K562 (cell line): ENCODE measurements around the gene LONP1. TPM values are rescaled to one million over a fixed set of nuclear protein-coding genes. Genes with fewer than 3 reads are reported as not detected.

ENCODE experiments used
- ATAC-seq: fragments of 200-7000 bp; cut with Tn5 transposase; 3 replicates; pipeline ENCODE4 v1.9.1; 2020; ENCODE audit warnings: moderate library complexity
- BruUV-seq: library from RNA; stranded (reverse); fragments of 400-500 nt; replicated peaks from 2 replicates; lab custom pipeline; 2021; lab: Mats Ljungman, UMichigan
- CTCF ChIA-PET: fragments of 300-600 bp; formaldehyde crosslinking; extraction: SDS; loops from one replicate; lab custom pipeline; 2021; ENCODE audit warnings: low intra/inter-chr PET ratio; lab: Yijun Ruan, JAX
- POLR2A ChIA-PET: fragments of 300-600, 350-650 bp; sonication (Branson Sonifier 250); formaldehyde crosslinking; extraction: SDS; loops from one replicate; lab custom pipeline; 2021; ENCODE audit warnings: antibody characterized with exemption, inconsistent platforms; lab: Yijun Ruan, JAX
- DNase-seq, 4 experiments: peaks; one replicate each; pipeline versions ENCODE4 v3.0.0 to v3.0.0-alpha.2; 2011 to 2018; ENCODE audit warnings: low spot score in 3 of 4, mixed read lengths in 3 of 4; ENCODE audit errors: extremely low read depth in 1 of 4
- FAIRE-seq: peaks from 2 replicates; lab custom pipeline; 2011; peaks lifted over from hg19 to GRCh38; lab: Jason Lieb, UNC
- H2AFZ ChIP-seq: 2 replicates; pipeline ENCODE4 v1.6.0; 2011; ENCODE audit warnings: low read depth, low read length, control low read depth, inconsistent platforms
- H3K27ac ChIP-seq: fragments of 200-600 bp; 3 replicates; pipeline ENCODE4 v1.8.0; 2011; ENCODE audit warnings: low read depth, mild to moderate bottlenecking, control low read depth, inconsistent platforms, low read length, moderate library complexity, mixed read lengths; ENCODE audit errors: extremely low read depth
- H3K27me3 ChIP-seq, 2 experiments: fragments of 300-600 bp in 1 of 2; 2 replicates in 1 of 2; 3 replicates in 1 of 2; pipeline versions ENCODE4 v1.6.0 to v1.8.0; 2011; ENCODE audit warnings: inconsistent platforms in 2 of 2, low read length in 2 of 2, mild to moderate bottlenecking in 1 of 2, mixed read lengths in 1 of 2, moderate library complexity in 1 of 2; ENCODE audit not compliant: control insufficient read depth in 2 of 2, insufficient read depth in 2 of 2
- H3K36me3 ChIP-seq: fragments of 300-600 bp; 3 replicates; pipeline ENCODE4 v1.8.0; 2011; ENCODE audit warnings: mild to moderate bottlenecking, low read length, inconsistent platforms; ENCODE audit not compliant: control insufficient read depth, insufficient read depth
- H3K4me1 ChIP-seq, 2 experiments: fragments of 200-600 bp in 1 of 2; replicated peaks in 1 of 2; 2 replicates in 1 of 2; 3 replicates in 1 of 2; pipeline versions ENCODE4 v1.5.1 to v1.8.0; 2011; ENCODE audit warnings: inconsistent platforms in 2 of 2, low read length in 2 of 2, mild to moderate bottlenecking in 1 of 2, mixed read lengths in 1 of 2, moderate library complexity in 1 of 2; ENCODE audit not compliant: control insufficient read depth in 2 of 2, insufficient read depth in 2 of 2
- H3K4me2 ChIP-seq: 2 replicates; pipeline ENCODE4 v1.6.1; 2011; ENCODE audit warnings: low read length, control low read depth, inconsistent platforms, mixed read lengths; ENCODE audit not compliant: insufficient read depth
- H3K4me3 ChIP-seq: fragments of 200-600 bp; sonication (generic), shearing (Covaris generic); 2 replicates; pipeline ENCODE4 v1.5.1; 2016; ENCODE audit warnings: control low read depth, inconsistent platforms
- H3K79me2 ChIP-seq: fragments of 200-600 bp; 3 replicates; pipeline ENCODE4 v1.8.0; 2011; ENCODE audit warnings: low read length, inconsistent platforms; ENCODE audit not compliant: control insufficient read depth, insufficient read depth
- H3K9ac ChIP-seq, 2 experiments: 2 replicates each; pipeline versions ENCODE4 v1.6.0 to v1.6.1; 2011; ENCODE audit warnings: low read depth in 2 of 2, low read length in 2 of 2, control low read depth in 1 of 2, inconsistent platforms in 1 of 2, mild to moderate bottlenecking in 1 of 2, mixed read lengths in 1 of 2; ENCODE audit not compliant: insufficient read depth in 1 of 2
- H3K9me1 ChIP-seq: one replicate; pipeline ENCODE4 v1.6.0; 2011; ENCODE audit warnings: inconsistent platforms, mild to moderate bottlenecking, low read length, moderate library complexity; ENCODE audit not compliant: control insufficient read depth, insufficient read depth
- H3K9me3 ChIP-seq: replicated peaks from 2 replicates; pipeline ENCODE4 v1.5.1; 2011; ENCODE audit warnings: low read depth, low read length, inconsistent platforms; ENCODE audit not compliant: control insufficient read depth, insufficient read depth
- H4K20me1 ChIP-seq: replicated peaks from 2 replicates; pipeline ENCODE4 v1.6.1; 2011; ENCODE audit warnings: low read length, inconsistent platforms, mixed read lengths; ENCODE audit not compliant: control insufficient read depth, insufficient read depth
- ATF7 ChIP-seq: fragments of 450-650 bp; IDR thresholded peaks from 2 replicates; pipeline ENCODE4 v1.7.1; 2014; ENCODE audit warnings: mild to moderate bottlenecking, moderate library complexity
- CBX1 ChIP-seq: sonication (generic); IDR thresholded peaks from 2 replicates; pipeline ENCODE4 v1.6.1; 2016; ENCODE audit warnings: antibody characterized with exemption, low read depth, mild to moderate bottlenecking
- E2F5 ChIP-seq: sonication (generic); formaldehyde crosslinking; IDR thresholded peaks from 2 replicates; pipeline ENCODE4 v1.8.0; 2022; ENCODE audit warnings: mild to moderate bottlenecking, missing genetic modification reagents
- FOXO4 ChIP-seq: fragments of 450-650 bp; formaldehyde crosslinking; IDR thresholded peaks from 2 replicates; pipeline ENCODE4 v1.4.0; 2020; ENCODE audit warnings: mild to moderate bottlenecking, moderate library complexity
- HNRNPL ChIP-seq: fragments of 200-400 bp; formaldehyde crosslinking; IDR thresholded peaks from 2 replicates; pipeline ENCODE4 v1.6.1; 2017; ENCODE audit warnings: low read depth, mild to moderate bottlenecking, low read length
- HSF4 ChIP-seq: fragments of 250-450 bp; sonication (Bioruptor Pico); IDR thresholded peaks from 2 replicates; pipeline ENCODE4 v2.1.2; 2022; ENCODE audit warnings: mild to moderate bottlenecking, moderate library complexity, borderline replicate concordance
- MYNN ChIP-seq, 2 experiments: sonication (generic); formaldehyde crosslinking in 1 of 2; IDR thresholded peaks; 2 replicates each; pipeline versions ENCODE4 v1.5.0 to v1.6.1; 2016 to 2020; ENCODE audit warnings: antibody characterized with exemption in 1 of 2, missing genetic modification reagents in 1 of 2
- NR2C1 ChIP-seq, 2 experiments: fragments of 450-650 bp; IDR thresholded peaks; 2 replicates each; pipeline ENCODE4 v1.6.1; 2017; ENCODE audit warnings: mild to moderate bottlenecking in 2 of 2, antibody characterized with exemption in 1 of 2, inconsistent platforms in 1 of 2, missing compliant biosample characterization in 1 of 2, missing genetic modification characterization in 1 of 2
- NR2C2 ChIP-seq, 2 experiments: fragments of 200-800 bp in 1 of 2; sonication (Bioruptor generic) in 1 of 2; sonication (generic) in 1 of 2; formaldehyde crosslinking in 1 of 2; IDR thresholded peaks; 2 replicates each; pipeline versions ENCODE4 v1.6.1 to v1.8.0; 2016 to 2022; ENCODE audit warnings: mild to moderate bottlenecking in 1 of 2, missing compliant biosample characterization in 1 of 2, missing genetic modification characterization in 1 of 2, missing genetic modification reagents in 1 of 2
- PML ChIP-seq: IDR thresholded peaks from 2 replicates; pipeline ENCODE4 v1.6.1; 2012; ENCODE audit warnings: low read length, inconsistent platforms
- POLR2A ChIP-seq: fragments of 450-650 bp; conservative IDR thresholded peaks from 2 replicates; pipeline ENCODE4 v1.6.1; 2016
- POLR2AphosphoS5 ChIP-seq: IDR thresholded peaks from 2 replicates; pipeline ENCODE4 v1.6.1; 2011; ENCODE audit warnings: mild to moderate bottlenecking, low read depth, low read length, moderate library complexity; ENCODE audit not compliant: control insufficient read depth, insufficient read depth
- RBM22 ChIP-seq: fragments of 200-400 bp; formaldehyde crosslinking; IDR thresholded peaks from 2 replicates; pipeline ENCODE4 v1.6.1; 2018; ENCODE audit warnings: low read length, low read depth; ENCODE audit not compliant: poor library complexity, severe bottlenecking
- SMARCA5 ChIP-seq: fragments of 450-650 bp; IDR thresholded peaks from 2 replicates; pipeline ENCODE4 v1.6.1; 2016
- SNRNP70 ChIP-seq: fragments of 200-400 bp; formaldehyde crosslinking; optimal IDR thresholded peaks from 2 replicates; pipeline ENCODE3; 2017; ENCODE audit warnings: low read depth, low read length
- SUPT5H ChIP-seq: fragments of 450-650 bp; IDR thresholded peaks from 2 replicates; pipeline ENCODE4 v1.6.1; 2016
- whole genome bisulfite sequencing: fragments of 100-300 bp; shearing (Covaris generic); methylation state at CpG from one replicate; pipeline ENCODE4 v1.1.6; 2016; ENCODE audit warnings: low coverage, mixed read lengths; ENCODE audit not compliant: insufficient coverage; ENCODE audit errors: missing lambda C conversion rate; 5-methylcytosine and 5-hydroxymethylcytosine counted together
- in situ Hi-C: fragments of 300-500 bp; cut with MboI; formaldehyde crosslinking; loops from 4 replicates; pipeline ENCODE4 v1.15.0; 2018; ENCODE audit warnings: inconsistent platforms, mixed read lengths
- intact Hi-C: fragments of 100-400 bp; cut with micrococcal nuclease; formaldehyde crosslinking; loops from 2 replicates; pipeline ENCODE4 v1.14.2; 2022
- polyA plus RNA-seq, 8 experiments: library from polyadenylated mRNA; depleted of rRNA in 4 of 8; stranded (reverse) in 5 of 8; unstranded in 3 of 8; fragments of >200 nt; fragmentation: Nextera tagmentation in 2 of 8; fragmentation: Illumina TruSeq in 1 of 8; extraction: Ambion mirVana in 2 of 8; extraction: Trizol in 1 of 8; gene quantifications; 2 replicates each; pipeline versions ENCODE4 v1.2.1 to v1.2.3, GENCODE V29; 2011 to 2014; ENCODE audit warnings: inconsistent platforms in 1 of 8, missing spikeins in 1 of 8
- total RNA-seq, 7 experiments: library from RNA; depleted of rRNA in 6 of 7; stranded (reverse); fragments of >200 nt in 6 of 7; fragmentation: Illumina TruSeq in 2 of 7; extraction: Trizol in 2 of 7; gene quantifications; 2 replicates each; pipeline versions ENCODE4 v1.2.1 to v1.2.3, GENCODE V29; 2011 to 2021; ENCODE audit warnings: low replicate concordance in 1 of 7

LONP1 gene
- total and polyA plus RNA-seq, 9 of the 15 experiments (the other 6 are each of a cell fraction or from before 2014, with no cell fraction given): 1.1 to 238 (median 84.5) TPM

- TF ChIP-seq FOXO4 (CRISPR knock-in tag): no peak
- peak; percentile 52 for TF ChIP-seq RBM22
- peak; percentile 52 for TF ChIP-seq SUPT5H
- no peak for TF ChIP-seq HSF4 (CRISPR knock-in tag)
Observed at GRCh38 chr19:5697022-5697889, 22.7 kb downstream of the LONP1 start (continued).

DNA sequence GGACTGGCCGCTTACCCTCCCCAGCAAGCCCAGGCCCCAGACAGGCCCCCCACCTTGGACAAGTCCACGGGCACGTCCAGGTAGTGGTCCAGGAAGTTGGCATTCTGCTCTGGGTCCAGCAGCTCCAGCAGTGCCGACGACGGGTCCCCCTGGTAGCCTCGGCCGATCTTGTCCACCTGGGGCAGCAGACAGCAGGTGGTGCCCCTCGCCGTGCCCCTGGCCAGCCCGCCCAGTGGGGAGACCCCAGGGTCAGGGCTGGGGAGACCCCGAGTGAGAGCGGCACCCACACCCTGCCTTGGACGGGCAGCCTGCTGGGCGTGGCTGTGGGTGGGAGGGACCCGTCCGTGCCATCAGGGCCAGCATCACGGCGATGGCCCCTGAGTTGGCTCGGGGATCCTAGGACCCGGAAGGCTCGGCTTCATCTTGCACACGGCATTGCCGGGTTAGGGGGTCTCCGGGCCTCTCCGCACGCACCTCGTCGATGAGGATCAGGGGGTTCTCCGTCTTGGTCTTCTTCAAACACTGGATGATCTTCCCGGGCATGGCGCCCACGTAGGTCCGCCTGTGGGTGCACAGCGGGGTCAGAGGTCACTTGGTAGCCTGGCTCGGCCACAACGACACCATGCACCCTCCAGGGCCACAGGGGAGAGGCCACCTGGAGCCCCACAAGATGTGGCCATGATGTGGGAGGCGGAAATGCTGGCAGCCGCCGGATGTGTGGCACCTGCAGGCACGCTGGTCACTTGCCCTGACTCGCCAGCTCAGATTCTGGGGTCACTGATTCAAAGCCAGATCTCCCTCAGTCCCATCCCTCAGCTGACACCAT lies 23.5 kb downstream of the LONP1 start:
- peaks cover 59% of the 10 kb centered on the region for H3K79me2 ChIP-seq
- H3K36me3 ChIP-seq: peaks cover 98% of the 10 kb centered on the region
- peaks cover 17% of the 10 kb centered on the region for H3K9me1 ChIP-seq
- no peaks in the 10 kb centered on the region for H3K9me3 ChIP-seq
- peaks cover 57% of the 10 kb centered on the region for H4K20me1 ChIP-seq
- H3K27me3 ChIP-seq: no peaks in the 10 kb centered on the region
- intact Hi-C loops (no loop called here), in situ Hi-C loops (no loop called here)
- H3K4me3 ChIP-seq: no peak overlapping the region
- DNase-seq (no peak), FAIRE-seq (no peak), ATAC-seq (no peak)
- ChIA-PET POLR2A (interaction anchor here (0.6 to 1.7 kb wide), 4 partner anchors 10 to 22 kb away, joined by 3 to 6 read pairs (median 4); no protein-coding TSS in a partner anchor), CTCF (no interaction called here)
- H3K27ac ChIP-seq: no peak overlapping the region
- H3K4me1 ChIP-seq: peaks cover 14 to 74% of the 10 kb centered on the region in 2 experiments
- 91% methylated on average over 20 of the region's 42 CpGs for WGBS
- no peak overlapping the region for H3K4me2 ChIP-seq
- no peak overlapping the region for H2AFZ ChIP-seq
- H3K9ac ChIP-seq: no peak overlapping the region; a peak in 1 of 4 replicates
- no TSS peak for BruUV-seq
- TF ChIP-seq ATF7 (no peak), NR2C1 (IDR thresholded peaks at IDR 0.05) (peak; percentile 50), NR2C1 (tag; IDR thresholded peaks at IDR 0.05) (peak; percentile 40; the same call in 1 of the 2 replicates), CBX1 (0 out of 2 replicates have a peak, but pooled peaks have one; percentile 5), SUPT5H (0 out of 2 replicates have a peak, but pooled peaks have one; percentile 22), POLR2AphosphoS5 (peak; percentile 1; the same call in 1 of the 2 replicates), PML (0 out of 2 replicates have a peak, but pooled peaks have one; percentile 9), E2F5 (CRISPR knock-in tag) (no peak), POLR2A (peak; percentile 52; the same call in 1 of the 2 replicates), NR2C2 (CRISPR knock-in tag; IDR thresholded peaks at IDR 0.05) (no peak), NR2C2 (tag; IDR thresholded peaks at IDR 0.05) (peak; percentile 45; the same call in 1 of the 2 replicates), HNRNPL (peak; percentile 78), MYNN (IDR thresholded peaks at IDR 0.05) (peak; percentile 10; the same call in 1 of the 2 replicates), MYNN (CRISPR knock-in tag; IDR thresholded peaks at IDR 0.05) (no peak), RBM22 (peak; percentile 69), SNRNP70 (peak; percentile 66), SMARCA5 (no peak)
